Mesodermal cell (in vitro differentiated cells): ENCODE data around the gene KRTAP10-9. TPM values are rescaled to one million over a fixed set of nuclear protein-coding genes. Genes with fewer than 3 reads are reported as not detected.
"Not testable (repeated sequence)": the region's sequence is repeated elsewhere in the genome, so short reads cannot be mapped to it uniquely, and the experiment has no call there.

ENCODE experiments used
- H3K27ac ChIP-seq: 2 replicates; pipeline ENCODE4 v1.7.0; 2013; ENCODE audit warnings: mild to moderate bottlenecking, low read depth, low read length, moderate library complexity; ENCODE audit not compliant: severe bottlenecking
- H3K36me3 ChIP-seq: 2 replicates; pipeline ENCODE4 v1.7.1; 2013; ENCODE audit warnings: mild to moderate bottlenecking, low read length, moderate library complexity; ENCODE audit not compliant: control insufficient read depth, insufficient read depth
- H3K4me1 ChIP-seq: one replicate; pipeline ENCODE4 v1.7.1; 2013; ENCODE audit warnings: mild to moderate bottlenecking, low read length; ENCODE audit not compliant: insufficient read depth, control insufficient read depth, poor library complexity, severe bottlenecking
- H3K4me3 ChIP-seq: 2 replicates; pipeline ENCODE4 v1.7.0; 2013; ENCODE audit warnings: low read length, control low read depth, mild to moderate bottlenecking; ENCODE audit not compliant: insufficient read depth, poor library complexity, severe bottlenecking; ENCODE audit errors: extremely low read depth
- H3K9me3 ChIP-seq: 2 replicates; pipeline ENCODE4 v1.7.1; 2013; ENCODE audit warnings: mild to moderate bottlenecking, low read length, moderate library complexity; ENCODE audit not compliant: control insufficient read depth
- WGBS, 2 experiments: methylation state at CpG; one replicate each; pipeline ENCODE4 v1.1.5; 2013; ENCODE audit warnings: missing lambda C conversion rate in 2 of 2; ENCODE audit not compliant: insufficient coverage in 2 of 2; 5-methylcytosine and 5-hydroxymethylcytosine counted together
- polyA plus RNA-seq, 2 experiments: library from polyadenylated mRNA; stranded (reverse); fragments of 50-300 nt; gene quantifications; one replicate each; pipeline ENCODE4 v1.2.3, GENCODE V29; 2013

Gene KRTAP10-9, protein sequence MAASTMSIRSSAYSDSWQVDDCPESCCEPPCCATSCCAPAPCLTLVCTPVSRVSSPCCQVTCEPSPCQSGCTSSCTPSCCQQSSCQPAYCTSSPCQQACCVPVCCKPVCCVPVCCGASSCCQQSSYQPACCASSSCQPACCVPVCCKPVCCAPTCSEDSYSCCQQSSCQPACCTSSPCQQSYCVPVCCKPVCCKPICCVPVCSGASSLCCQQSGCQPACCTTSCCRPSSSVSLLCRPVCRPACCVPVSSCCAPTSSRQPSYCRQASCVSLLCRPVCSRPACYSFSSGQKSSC
- not detected for polyA plus RNA-seq (2013, experiment 1 of 2)
- not detected for polyA plus RNA-seq (2013, experiment 2 of 2)

DNA sequence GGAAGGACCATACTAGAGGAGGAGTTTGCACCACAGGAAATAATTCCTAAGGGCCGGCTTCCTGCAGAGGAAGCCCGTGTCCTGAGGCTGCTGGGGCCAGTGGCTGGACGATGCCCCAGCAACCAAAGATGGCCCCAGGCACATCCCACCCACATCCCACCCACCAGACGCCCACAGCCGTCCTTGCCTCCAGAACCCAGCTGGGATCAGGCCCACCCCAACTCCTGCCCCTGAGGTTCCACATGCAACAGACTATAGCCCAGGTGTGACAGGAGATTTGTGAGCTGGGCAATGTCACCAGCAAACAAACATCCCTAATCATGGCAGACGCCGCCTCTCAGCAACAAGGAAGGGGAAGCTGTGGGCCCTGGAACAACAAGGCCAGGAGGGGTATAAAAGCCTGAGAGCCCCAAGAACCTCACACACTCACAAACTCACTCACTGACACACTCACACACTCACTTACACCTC, at the start of gene KRTAP10-9:
TSS of gene KRTAP10-9 (plus strand) at position 421 of the 471 bp plus-strand sequence. CDS start 79 bp downstream, outside the sequence.
- H3K4me3 ChIP-seq, result no peak within 1 kb of the TSS
- H3K36me3 ChIP-seq, result no peaks in the 10 kb centered on the region
- H3K4me1 ChIP-seq, result no peaks in the 10 kb centered on the region
- 82 to 89% methylated on average over 2 to 6 of the region's 7 CpGs for WGBS, 2 experiments
- H3K9me3 ChIP-seq, result peaks cover 39% of the 10 kb centered on the region
- H3K27ac ChIP-seq, result no peak within 1 kb of the TSS

DNA sequence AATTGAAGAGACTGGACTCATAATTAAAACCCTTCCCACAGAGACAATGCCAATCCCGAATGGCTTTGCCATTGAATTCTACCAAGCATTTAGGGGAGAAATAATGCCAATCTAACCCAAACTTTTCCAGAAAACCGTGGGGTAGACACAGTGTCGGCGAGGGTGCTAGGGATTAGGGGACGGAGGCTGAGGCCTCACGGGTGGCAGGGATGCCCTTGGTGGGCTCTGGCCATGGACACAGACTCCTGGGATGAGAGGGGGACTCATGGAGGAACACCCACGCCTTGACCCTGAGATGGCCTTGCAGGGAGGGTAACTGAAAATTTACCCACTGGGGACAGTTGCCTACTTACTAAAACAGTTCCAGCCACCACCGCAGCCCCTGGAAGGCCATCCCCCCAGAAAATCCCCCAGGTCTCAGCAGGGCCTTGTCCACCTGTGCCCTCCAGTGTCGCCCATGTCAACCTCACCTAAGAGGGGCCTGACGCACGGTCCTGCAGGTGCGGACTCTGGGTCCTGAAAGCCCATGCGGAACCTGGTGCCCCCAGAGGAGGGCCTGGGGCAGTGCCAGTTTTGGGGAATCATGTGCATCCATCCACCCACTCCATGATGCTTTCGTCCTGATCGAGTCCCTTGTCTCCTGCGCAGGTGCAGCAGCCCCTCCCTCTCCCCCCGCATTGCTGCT, 48.4 kb upstream of the KRTAP10-9 start:
- WGBS, 2 experiments, result 90 to 92% methylated on average over 12 to 15 of the region's 17 CpGs
- peaks cover 8% of the 10 kb centered on the region for H3K9me3 ChIP-seq
- no peaks in the 10 kb centered on the region for H3K36me3 ChIP-seq
- H3K4me1 ChIP-seq, result no peaks in the 10 kb centered on the region
- no peak overlapping the region for H3K4me3 ChIP-seq
- H3K27ac ChIP-seq, result no peak overlapping the region

DNA sequence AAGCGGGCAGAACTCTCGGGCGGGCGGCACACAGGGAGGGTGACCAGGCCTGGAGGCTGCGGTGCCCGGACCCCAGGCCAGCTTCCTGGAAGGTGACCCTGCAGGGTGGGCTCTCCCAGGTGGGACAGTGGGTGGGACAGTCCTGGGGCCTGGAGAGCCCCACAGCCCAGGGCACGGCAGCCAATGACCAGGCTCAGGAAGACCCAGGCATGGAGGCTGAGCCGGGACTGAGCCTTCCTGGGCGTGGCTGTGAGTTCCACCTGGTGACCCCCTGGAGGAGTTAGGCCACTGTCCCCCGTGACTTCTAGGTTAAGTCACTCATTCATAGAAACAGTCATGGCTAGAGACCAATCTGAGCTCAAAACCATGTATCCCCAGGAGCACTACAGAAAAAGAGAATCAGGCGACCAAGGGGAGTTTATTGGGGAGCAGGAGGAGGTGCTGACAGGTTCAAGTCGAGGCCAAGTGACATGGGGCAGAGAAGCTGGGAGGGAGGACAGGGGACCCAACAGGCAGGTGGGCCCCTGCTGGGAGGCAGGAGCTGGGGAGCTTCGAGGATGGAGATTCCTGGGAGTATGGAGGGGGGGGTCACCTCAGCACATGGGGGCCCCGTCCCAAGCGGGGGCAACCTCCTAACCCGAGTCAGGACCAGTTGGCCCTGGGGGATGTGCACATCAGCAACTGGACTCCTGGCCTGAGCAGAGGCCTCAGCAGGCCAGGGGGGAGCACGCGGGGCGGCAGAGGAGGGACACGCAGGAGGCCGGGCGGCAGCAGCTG, 47.6 kb upstream of the KRTAP10-9 start:
- Histone ChIP-seq H3K4me3 (no peak overlapping the region), H3K27ac (no peak overlapping the region), H3K4me1 (no peaks in the 10 kb centered on the region), H3K9me3 (peaks cover 8% of the 10 kb centered on the region), H3K36me3 (no peaks in the 10 kb centered on the region)
- 83 to 87% methylated on average over 7 to 15 of the region's 22 CpGs for WGBS, 2 experiments

DNA sequence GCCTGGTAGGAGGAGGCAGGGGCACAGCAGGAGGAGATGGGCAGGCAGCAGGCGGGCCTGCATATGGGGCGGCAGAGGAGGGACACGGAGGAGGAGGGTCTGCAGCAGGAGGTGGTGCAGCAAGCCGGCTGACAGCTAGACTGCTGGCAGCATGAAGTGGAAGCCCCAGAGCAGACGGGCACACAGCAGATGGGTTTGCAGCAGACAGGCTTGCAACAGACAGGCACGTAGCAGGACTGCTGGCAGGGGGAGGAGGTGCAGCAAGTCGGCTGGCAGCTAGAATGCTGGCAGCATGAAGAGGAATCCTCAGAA, 47.1 kb upstream of the KRTAP10-9 start:
- Histone ChIP-seq H3K9me3 (peaks cover 8% of the 10 kb centered on the region), H3K36me3 (no peaks in the 10 kb centered on the region), H3K4me1 (no peaks in the 10 kb centered on the region), H3K27ac (no peak overlapping the region), H3K4me3 (no peak overlapping the region)
- WGBS, 2 experiments, result 78 to 89% methylated on average over 7 of the region's 7 CpGs

DNA sequence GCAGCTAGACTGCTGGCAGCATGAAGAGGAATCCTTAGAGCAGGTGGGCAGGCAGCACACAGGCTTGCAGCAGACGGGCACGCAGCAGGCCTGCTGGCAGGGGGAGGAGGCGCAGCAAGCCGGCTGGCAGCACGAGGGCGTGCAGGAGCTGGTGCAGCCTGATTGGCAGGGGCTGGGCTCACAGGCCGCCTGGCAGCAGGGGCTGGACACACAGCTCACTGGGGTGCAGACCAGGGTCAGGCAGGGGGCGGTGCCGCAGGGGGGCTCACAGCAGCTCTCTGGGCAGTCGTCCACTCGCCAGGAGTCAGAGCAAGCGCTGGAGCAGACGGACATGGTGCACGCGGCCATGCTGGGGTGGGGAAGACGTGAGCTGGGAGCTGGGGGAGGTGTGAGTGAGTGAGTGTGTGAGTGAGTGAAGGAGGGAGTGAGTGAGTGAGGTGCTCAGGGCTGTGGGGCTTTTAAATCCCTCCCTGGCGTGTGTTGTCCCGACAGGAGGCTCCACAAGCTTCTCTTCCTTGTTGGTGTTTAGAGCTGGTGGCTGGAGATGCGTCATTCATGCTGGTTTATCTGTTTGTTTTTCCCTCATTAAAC, 46.6 kb upstream of the KRTAP10-9 start, which contains the start of gene KRTAP10-5:
TSS of gene KRTAP10-5 (minus strand) at position 374 of the 591 bp plus-strand sequence. CDS start at position 348, 26 bp downstream.
- not testable (repeated sequence) for H3K4me3 ChIP-seq, H3K4me1 ChIP-seq, H3K36me3 ChIP-seq, H3K9me3 ChIP-seq, H3K27ac ChIP-seq
- 81 to 88% methylated on average over 9 to 14 of the region's 19 CpGs for WGBS, 2 experiments

DNA sequence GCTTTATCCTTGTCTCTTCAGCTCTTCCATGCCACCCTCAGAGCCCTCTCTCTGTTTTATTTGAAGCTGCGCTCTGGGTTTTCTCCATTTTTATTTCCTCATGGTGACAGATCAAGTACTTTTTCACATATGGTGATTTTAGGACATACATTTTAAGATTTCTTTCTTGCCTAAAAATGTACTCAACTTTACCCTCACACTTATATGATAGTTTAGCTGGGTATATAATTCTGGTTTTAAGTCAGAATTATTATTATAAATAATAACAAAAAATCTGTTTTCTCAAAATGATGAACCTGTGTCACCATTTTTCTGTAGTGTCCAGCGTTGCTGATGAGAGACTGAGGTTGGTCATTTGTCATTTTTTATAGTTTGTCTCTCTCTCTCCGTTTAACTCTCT, 45.7 kb upstream of the KRTAP10-9 start:
- Histone ChIP-seq H3K27ac (no peak overlapping the region), H3K9me3 (peaks cover 8% of the 10 kb centered on the region), H3K36me3 (no peaks in the 10 kb centered on the region), H3K4me1 (no peaks in the 10 kb centered on the region), H3K4me3 (no peak overlapping the region)
- no CpG with 5 or more reads among the region's 3 CpGs for WGBS, 2 experiments

DNA sequence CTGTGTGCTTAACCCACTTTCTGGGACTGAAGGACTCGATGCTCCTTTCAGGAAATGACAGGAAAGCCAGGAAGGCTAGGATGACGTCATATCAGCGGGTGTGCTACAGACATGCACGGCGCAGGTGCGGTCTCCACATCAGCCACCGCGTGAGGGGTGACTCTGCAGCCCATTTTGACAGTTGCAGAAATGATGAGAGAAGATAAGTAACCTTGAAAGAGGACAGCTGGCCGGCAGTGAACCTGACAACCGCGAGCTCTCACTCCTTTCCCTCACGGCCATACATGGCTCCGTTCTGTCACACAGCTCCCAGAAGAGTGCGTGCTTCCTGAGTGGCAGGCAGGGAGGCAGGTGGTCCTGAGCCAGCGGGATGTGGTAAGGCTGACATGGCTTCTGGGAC, 44.8 kb upstream of the KRTAP10-9 start:
- H3K36me3 ChIP-seq, result no peaks in the 10 kb centered on the region
- WGBS, 2 experiments, result 80 to 95% methylated on average over 13 to 14 of the region's 15 CpGs
- H3K27ac ChIP-seq, result no peak overlapping the region
- peaks cover 5% of the 10 kb centered on the region for H3K9me3 ChIP-seq
- no peak overlapping the region for H3K4me3 ChIP-seq
- H3K4me1 ChIP-seq, result no peaks in the 10 kb centered on the region

DNA sequence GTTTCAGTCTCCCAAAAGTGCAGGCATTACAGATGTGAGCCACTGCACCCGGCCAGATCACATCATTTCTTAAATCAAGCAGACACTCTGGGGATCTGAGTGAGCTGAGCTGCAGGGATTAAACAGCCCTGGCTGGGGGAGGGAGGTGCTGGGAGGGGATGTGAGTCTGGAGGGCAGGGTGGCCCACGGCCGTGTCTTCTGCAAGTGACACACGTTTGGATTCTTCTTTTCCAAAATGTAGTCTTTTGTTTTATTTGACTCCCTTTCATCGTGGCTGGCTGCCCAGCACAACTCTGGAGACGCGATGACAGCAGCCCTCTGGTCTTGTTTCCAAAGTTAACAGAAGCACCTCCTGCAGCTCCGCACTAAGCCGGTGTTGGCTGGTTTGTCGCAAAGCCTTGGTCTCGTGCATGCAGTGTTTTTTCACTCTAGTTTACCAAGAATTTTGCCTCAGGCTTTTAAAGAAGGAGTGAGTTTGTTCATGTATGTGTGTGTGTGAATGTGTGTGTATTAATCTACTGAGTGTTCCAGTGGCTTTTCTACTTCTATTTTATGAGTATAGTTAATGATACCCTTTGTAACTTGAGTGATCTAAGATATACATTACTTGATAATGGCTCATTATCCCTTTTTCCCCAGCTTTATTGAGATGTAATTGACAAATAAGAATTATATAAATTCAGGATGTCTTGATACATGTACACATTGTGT, 43.6 kb upstream of the KRTAP10-9 start:
- no peak overlapping the region for H3K4me3 ChIP-seq
- H3K9me3 ChIP-seq, result no peaks in the 10 kb centered on the region
- no peaks in the 10 kb centered on the region for H3K4me1 ChIP-seq
- no peaks in the 10 kb centered on the region for H3K36me3 ChIP-seq
- no peak overlapping the region for H3K27ac ChIP-seq
- 64 to 69% methylated on average over 10 to 11 of the region's 11 CpGs for WGBS, 2 experiments

DNA sequence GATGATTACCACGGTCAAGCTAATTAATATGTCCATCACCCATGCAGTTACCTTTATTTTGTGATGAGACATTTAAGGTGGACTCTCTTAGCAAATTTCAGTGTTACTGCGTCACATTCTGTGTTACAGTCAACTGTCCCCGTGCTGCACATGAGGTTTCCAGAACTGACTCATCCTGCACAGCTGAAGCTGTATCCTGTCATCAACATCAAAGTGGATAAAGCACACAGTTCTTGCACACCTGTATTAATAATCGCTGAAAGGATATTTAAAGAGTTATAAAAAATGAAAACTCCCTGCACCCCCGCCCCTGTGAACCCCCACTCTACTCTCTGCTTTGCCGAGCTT, 43.1 kb upstream of the KRTAP10-9 start:
- WGBS, 2 experiments, result 80 to 87% methylated on average over 2 to 3 of the region's 6 CpGs

DNA sequence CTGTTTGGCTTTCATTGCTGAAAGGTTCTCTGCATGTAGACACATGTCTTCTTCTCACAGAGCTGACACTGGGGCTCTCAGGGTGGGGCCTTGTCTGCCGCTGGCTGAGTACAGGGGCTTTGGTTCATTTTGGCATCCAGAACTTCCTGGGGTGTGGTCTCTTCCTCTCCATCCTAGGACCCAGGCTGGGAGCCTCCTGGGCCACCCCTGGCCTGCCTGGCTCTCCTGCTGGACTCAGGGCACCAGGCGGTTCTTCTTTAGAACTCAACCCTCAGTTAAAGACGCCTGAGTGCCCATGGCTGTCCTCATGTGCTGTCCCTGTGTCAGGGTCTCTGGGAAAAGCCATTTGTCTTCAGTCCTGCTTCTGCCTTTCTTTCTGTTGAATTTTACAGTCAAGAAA, 41.0 kb upstream of the KRTAP10-9 start:
- WGBS, 2 experiments, result 95 to 96% methylated on average over 3 of the region's 3 CpGs

More for the DNA sequence above, 43.1 kb upstream of the KRTAP10-9 start:
- no peaks in the 10 kb centered on the region for H3K4me1 ChIP-seq
- H3K4me3 ChIP-seq, result no peak overlapping the region
- no peaks in the 10 kb centered on the region for H3K9me3 ChIP-seq
- no peaks in the 10 kb centered on the region for H3K36me3 ChIP-seq
- no peak overlapping the region for H3K27ac ChIP-seq

More for the DNA sequence above, 41.0 kb upstream of the KRTAP10-9 start:
- Histone ChIP-seq H3K4me3 (no peak overlapping the region), H3K9me3 (no peaks in the 10 kb centered on the region), H3K36me3 (no peaks in the 10 kb centered on the region), H3K27ac (no peak overlapping the region), H3K4me1 (no peaks in the 10 kb centered on the region)
